ENCODE data around the gene RXRA.

RXRA gene

GRCh38 chr9:134335061-134335460, 8.8 kb downstream of the RXRA start:
- DNase-seq (ENCODE audit: low spot score): no peak
- TF ChIP-seq CTCF (IDR thresholded peaks at IDR 0.05; ENCODE audit: borderline replicate concordance, control extremely low read depth, extremely low read depth, insufficient read depth, missing control alignments): no peak
- in situ Hi-C loops (cut with MboI; ENCODE audit: low sequenced_read_pairs, unreplicated experiment): no loop called here

- in situ Hi-C loops (cut with MboI; ENCODE audit: low sequenced_read_pairs, unreplicated experiment): no loop called here
- TF ChIP-seq CTCF (IDR thresholded peaks at IDR 0.05; ENCODE audit: borderline replicate concordance, control extremely low read depth, extremely low read depth, insufficient read depth, missing control alignments): no peak
- no peak for DNase-seq (ENCODE audit: low spot score)
These were observed 9.4 kb downstream of the RXRA start for GRCh38 chr9:134335486-134336220.

GRCh38 chr9:134336228-134336627, 10.0 kb downstream of the RXRA start:
- DNase-seq (ENCODE audit: low spot score): no peak
- no peak for TF ChIP-seq CTCF (IDR thresholded peaks at IDR 0.05; ENCODE audit: borderline replicate concordance, control extremely low read depth, extremely low read depth, insufficient read depth, missing control alignments)
- in situ Hi-C loops (cut with MboI; ENCODE audit: low sequenced_read_pairs, unreplicated experiment): no loop called here

GRCh38 chr9:134336924-134337323, 10.7 kb downstream of the RXRA start:
- no peak for DNase-seq (ENCODE audit: low spot score)
- no peak for TF ChIP-seq CTCF (IDR thresholded peaks at IDR 0.05; ENCODE audit: borderline replicate concordance, control extremely low read depth, extremely low read depth, insufficient read depth, missing control alignments)
- in situ Hi-C loops (cut with MboI; ENCODE audit: low sequenced_read_pairs, unreplicated experiment): no loop called here

GRCh38 chr9:134337469-134337868, 11.2 kb downstream of the RXRA start:
- no peak for TF ChIP-seq CTCF (IDR thresholded peaks at IDR 0.05; ENCODE audit: borderline replicate concordance, control extremely low read depth, extremely low read depth, insufficient read depth, missing control alignments)
- in situ Hi-C loops (cut with MboI; ENCODE audit: low sequenced_read_pairs, unreplicated experiment): no loop called here
- DNase-seq (ENCODE audit: low spot score): no peak

GRCh38 chr9:134338394-134339182, 12.3 kb downstream of the RXRA start:
- no peak for DNase-seq (ENCODE audit: low spot score)
- TF ChIP-seq CTCF (IDR thresholded peaks at IDR 0.05; ENCODE audit: borderline replicate concordance, control extremely low read depth, extremely low read depth, insufficient read depth, missing control alignments): no peak
- in situ Hi-C loops (cut with MboI; ENCODE audit: low sequenced_read_pairs, unreplicated experiment): no loop called here
